ENCODE data around the gene WDFY2.
"Not testable (repeated sequence)": the region's sequence is repeated elsewhere in the genome, so short reads cannot be mapped to it uniquely, and the experiment has no call there.

Gene WDFY2

DNA sequence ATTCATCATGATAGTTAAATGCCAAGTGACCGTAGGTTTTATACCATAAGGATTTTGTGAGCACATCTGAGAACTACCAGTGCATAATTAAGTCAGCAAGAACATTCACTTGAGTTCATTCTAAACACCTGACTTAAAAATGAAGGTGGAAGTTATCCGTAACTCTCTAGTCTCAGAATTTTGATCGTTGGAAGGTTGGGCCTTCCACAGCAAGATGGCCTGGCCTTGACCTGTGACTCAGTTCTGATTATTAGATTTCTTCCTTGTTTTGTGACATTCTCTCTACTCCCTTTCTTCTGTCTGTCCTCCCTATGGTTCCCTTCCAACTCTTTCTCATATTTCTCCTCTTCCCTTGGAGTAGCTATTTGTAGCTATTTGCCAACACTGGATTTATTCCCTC, 20.0 kb upstream of the WDFY2 start:
- DNase-seq (ENCODE audit: low read depth in 2 of 3, low spot score in 1 of 3): no peak

GRCh38 chr13:51564671-51565070, 19.6 kb upstream of the WDFY2 start:
- DNase-seq (ENCODE audit: low read depth in 2 of 3, low spot score in 1 of 3): no peak

DNA sequence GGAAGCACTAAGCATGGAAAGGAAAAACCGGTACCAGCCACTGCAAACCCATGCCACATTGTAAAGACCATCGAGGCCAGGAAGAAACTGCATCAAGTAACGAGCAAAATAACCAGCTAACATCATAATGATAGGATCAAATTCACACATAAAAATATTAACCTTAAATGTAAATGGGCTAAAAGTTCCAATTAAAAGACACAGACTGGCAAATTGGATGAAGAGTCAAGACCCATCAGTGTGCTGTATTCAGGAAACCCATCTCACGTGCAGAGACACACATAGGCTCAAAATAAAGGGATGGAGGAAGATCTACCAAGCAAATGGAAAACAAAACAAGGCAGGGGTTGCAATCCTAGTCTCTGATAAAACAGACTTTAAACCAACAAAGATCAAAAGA, 15.3 kb upstream of the WDFY2 start:
- not testable (repeated sequence) for DNase-seq (ENCODE audit: low read depth in 2 of 3, low spot score in 1 of 3)

DNA sequence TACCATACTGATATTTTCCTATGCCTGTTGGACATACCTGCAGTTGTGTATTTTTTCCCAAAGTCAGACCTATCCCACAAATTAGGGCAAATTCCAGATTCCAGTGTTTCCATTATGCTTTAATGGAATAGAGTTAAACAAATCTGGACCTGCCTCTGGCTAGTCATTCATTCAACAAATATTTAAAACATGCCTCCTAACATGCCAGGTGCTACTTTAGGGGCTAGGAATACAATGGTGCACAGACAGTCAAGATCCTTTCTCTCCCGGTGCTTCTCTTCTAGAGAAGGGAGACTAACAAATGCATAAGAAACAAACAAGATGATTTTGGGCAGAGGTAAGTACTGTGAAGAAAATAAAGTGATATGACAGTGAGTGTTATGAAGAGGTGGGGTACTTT, 7.5 kb upstream of the WDFY2 start:
- DNase-seq (ENCODE audit: low read depth in 2 of 3, low spot score in 1 of 3): no peak

GRCh38 chr13:51577690-51578089, 6.6 kb upstream of the WDFY2 start:
- DNase-seq (ENCODE audit: low read depth in 2 of 3, low spot score in 1 of 3): no peak

DNA sequence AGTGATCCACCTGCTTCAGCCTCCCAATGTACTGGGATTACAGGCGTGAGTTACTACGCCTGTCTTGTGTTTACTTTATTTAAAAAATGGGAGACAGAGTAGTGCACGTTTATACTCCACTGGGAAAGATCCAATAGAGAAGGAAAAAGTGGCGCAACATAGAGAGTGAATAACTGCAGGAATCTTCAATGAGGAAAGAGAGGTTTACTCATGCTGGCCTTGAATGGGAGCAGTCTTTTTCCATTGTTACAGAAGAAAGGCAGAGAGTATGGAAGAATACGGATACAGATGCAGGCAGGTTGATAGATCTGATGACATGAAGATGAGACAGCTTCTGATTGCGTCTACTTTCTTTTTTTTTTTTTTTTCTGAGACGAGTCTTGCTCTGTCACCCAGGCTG, 4.6 kb upstream of the WDFY2 start:
- DNase-seq (ENCODE audit: low read depth in 2 of 3, low spot score in 1 of 3): no peak

- DNase-seq (ENCODE audit: low read depth in 2 of 3, low spot score in 1 of 3): no peak
Observed at GRCh38 chr13:51581148-51581820, 3.0 kb upstream of the WDFY2 start.

GRCh38 chr13:51583469-51583874, 790 bp upstream of the WDFY2 start:
- DNase-seq (ENCODE audit: low read depth in 2 of 3, low spot score in 1 of 3): no peak

GRCh38 chr13:51584731-51585672, 740 bp downstream of the WDFY2 start:
- DNase-seq (ENCODE audit: low read depth in 2 of 3, low spot score in 1 of 3): peak; percentile 28 to 52 (median 34)

- DNase-seq (ENCODE audit: low read depth in 2 of 3, low spot score in 1 of 3): no peak
Observed at GRCh38 chr13:51585696-51586095, 1.4 kb downstream of the WDFY2 start.

DNA sequence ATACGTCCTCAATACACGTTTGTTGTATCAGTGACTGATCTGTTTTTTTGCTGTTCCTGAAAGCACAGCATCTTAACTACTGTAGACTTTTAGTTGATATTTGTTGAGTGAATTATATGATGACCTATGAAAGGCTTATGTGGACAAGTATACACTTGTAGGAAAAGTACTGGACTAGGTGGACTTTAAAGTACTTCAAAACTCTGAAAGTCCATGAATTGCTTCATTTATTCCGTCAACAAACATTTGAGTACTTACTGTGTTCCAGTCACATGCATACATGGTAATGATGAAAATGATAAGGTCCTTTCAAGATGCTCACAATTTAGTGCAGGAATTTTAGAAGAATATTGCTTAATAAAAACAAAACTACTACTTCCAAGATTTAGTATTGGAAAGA, 3.1 kb downstream of the WDFY2 start:
- no peak for DNase-seq (ENCODE audit: low read depth in 2 of 3, low spot score in 1 of 3)

DNA sequence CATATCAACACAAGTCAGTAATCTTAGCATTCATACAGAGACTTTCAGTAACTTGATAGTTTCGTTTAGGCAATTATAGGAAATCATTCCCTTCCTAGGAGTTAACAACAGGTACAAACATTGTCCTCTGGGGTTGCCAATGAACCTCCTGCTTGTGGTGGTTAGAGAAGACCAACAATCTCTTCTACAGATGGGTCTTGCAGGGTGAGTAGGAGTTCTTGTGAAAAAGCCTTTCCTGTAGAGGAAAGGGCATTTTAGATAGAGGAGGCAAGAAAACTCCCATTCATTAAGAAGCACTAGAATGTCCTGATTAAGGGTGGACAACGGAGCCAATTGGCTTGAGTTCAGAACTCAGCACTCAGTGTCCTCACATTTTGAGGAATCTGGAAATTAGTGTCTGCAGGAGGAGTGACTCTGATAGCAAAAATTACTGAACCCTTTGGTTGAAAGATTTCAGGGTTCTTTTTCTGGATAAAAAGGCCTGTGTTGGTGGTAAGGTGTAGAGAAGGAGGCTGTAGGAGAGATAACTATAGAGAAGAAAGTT, 4.2 kb downstream of the WDFY2 start:
- no peak for DNase-seq (ENCODE audit: low read depth in 2 of 3, low spot score in 1 of 3)

DNA sequence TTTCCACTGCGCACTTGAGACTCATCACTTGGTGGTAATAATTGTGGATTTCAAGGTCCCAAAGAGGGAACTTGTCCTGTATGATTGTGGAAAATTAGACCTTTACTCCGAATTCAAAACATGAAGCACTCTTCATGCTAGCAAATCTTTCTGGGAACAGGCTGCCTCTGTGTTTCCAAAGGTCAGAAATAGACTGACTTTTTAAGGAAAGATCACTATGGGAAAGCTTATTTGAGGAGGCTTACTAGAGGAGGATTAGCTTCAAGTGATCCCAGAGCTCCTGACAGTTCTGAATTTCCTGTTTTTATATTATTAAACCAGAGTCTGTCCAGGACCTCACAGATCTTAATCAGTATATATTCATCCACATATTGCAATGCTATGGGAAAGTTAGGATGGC, 5.5 kb downstream of the WDFY2 start:
- DNase-seq (ENCODE audit: low read depth in 2 of 3, low spot score in 1 of 3): no peak

DNA sequence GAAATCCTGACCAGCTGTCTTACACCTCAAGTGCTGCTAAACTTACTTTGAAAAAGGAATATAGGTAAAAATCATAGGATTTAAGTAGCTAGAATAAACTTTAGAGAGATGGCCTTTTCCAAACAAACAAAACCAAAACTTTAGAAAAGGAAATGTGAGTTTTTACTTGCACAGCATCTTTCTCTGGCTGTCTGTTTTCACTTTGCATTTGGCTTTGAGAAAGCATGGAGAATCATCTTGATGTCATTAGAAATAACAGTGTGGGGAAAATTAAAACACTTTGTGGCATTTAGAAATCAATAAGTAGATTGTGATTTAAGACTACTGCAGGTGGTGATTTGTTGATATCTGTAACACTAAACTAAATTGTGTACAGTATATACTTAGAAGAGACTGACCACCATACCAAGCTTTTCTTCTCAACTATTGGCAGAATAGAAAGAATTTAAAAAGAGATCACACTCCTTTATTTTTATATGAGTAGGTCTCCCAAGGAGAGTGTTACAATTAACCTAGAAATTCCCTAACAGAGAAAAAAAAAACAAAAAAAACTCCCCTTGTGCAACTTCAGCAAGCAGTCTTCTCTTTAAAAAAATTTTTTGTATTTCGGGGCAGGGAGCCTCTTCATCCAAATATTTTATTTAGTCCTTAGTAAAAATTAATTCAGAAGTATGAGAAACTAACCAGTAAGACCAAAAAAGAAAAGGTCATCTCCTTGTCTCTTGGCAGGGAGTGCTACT, 6.1 kb downstream of the WDFY2 start:
- DNase-seq (ENCODE audit: low read depth in 2 of 3, low spot score in 1 of 3): no peak

DNA sequence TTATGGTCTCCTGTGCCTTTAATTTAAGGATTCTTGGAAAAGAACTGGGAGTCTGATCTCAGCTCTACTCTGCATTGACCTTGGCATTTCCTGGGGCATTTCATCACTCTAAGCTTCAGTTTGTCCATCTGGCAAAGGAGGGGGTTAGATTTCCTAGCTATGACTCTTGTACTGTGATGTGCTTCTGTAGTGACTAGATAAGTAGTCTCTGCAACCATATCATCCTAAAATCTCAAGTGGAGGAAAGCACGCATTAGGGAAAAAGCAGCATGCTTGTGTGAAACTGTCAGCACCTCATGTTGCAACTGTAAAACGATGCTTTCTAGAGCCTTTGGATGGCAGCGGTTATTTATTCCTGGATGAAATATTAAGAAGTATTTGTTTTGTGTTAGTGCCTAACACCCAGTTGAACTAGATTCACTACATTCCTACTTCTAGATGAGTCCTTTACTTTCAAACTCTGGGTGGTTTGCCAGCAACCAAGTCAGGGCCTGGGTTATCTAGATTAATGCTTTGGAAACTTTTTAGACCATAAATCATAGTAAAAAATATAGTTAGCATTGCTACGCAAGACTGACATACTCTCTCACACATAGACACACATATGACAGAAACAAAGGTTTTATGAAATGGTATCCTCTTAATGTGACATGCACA, 6.8 kb downstream of the WDFY2 start:
- no peak for DNase-seq (ENCODE audit: low read depth in 2 of 3, low spot score in 1 of 3)

DNA sequence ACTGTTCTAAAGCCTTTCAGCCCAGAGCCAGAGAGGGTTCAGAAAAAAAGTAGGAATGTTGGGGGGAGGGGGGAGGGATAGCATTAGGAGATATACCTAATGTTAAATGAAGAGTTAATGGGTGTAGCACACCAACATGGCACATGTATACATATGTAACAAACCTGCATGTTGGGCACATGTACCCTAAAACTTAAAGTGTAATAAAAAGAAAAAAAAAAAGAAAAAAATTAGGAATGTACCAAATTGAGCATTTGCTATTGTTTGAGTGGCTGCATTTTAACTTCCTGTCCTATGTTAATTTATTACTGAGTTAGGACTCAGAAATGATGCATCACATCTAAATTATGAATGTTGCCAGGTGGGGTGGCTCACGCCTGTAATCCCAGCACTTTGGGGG, 7.7 kb downstream of the WDFY2 start:
- not testable (repeated sequence) for DNase-seq (ENCODE audit: low read depth in 2 of 3, low spot score in 1 of 3)

DNA sequence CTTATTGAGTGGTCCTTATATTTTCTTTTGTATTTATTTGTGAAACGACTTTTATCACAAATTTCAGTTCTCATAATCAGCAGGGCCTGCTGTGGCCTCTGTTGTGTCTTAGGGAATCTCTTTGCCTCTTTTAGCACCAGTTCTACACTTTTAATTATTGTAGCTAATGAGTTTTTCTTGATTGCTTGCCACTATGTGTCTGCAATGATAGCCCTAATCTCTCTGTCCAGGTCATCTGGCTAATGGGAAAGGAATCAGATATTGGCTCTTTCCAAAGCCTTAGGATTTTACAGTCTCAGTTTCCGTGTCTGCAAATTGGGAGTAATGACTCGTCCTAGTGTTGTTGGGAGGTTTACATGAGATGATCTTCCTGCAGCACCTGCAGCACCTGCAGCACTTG, 10.2 kb downstream of the WDFY2 start:
- no peak for DNase-seq (ENCODE audit: low read depth in 2 of 3, low spot score in 1 of 3)

- no peak for DNase-seq (ENCODE audit: low read depth in 2 of 3, low spot score in 1 of 3)
Observed at GRCh38 chr13:51595416-51595815, 11.2 kb downstream of the WDFY2 start.

DNA sequence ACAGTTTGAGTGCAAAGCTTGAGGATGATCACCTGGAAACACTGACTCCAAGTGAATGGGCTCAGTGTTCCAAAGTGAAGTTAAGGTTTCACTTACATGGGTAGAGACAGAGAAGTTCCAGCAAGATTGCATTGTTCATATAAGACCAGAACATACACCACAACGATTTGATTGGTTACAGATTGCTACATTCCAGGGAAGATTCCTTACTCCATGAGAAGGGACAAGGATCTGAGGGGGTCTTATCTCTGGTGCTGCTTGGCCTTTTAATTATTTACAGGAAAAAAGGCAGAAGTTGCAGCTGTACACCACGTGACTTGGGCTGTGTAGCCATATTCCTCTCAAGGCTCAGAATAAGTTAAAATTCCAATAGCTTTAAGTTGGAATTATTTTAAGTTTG, 12.3 kb downstream of the WDFY2 start:
- no peak for DNase-seq (ENCODE audit: low read depth in 2 of 3, low spot score in 1 of 3)

DNA sequence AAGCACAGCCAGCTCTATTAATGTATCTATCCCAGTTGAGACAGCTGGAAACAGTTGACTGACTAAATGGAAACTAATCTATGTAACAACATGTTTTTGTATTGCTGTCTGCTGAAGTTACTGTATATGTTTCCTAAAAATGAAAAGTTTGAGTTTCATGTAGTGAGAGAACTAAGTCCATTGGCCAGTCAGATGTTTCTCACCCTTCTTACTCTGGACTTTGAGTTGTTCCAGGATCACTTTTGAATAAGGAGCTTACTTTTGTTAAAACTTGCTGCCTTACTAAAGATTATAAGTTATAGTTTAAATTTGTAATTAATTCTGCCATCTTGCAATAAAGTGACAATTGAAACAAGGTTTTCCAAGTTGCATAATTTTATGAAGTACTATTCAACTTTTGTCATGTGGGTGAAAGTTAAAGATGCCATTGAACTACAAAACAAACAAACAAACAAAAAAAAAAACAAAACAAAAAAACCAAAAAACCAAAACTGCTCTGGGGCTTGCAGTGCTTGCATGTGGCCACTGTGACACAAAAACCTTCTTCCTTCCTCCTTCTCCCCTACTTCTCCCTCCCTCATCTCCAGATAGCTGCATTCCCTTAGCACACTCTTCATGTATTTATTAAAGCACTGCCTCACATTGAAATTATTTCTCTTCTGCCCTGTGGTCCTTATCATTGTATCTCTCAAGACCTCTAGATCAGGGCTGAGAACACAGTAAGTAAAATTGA, 15.3 kb downstream of the WDFY2 start:
- DNase-seq (ENCODE audit: low read depth in 2 of 3, low spot score in 1 of 3): no peak

Data from stimulated activated CD4-positive, alpha-beta T cell treated with anti-CD3 and anti-CD28 coated beads, Interleukin-12 subunit alpha, Interleukin-12 subunit beta, amount 100 ng/mL, for 48 hours (primary cell).